IPS-18c (cell line): Measurements from ENCODE around the gene VCAN.

ENCODE experiments used
- H3K4me3 ChIP-seq: 2 replicates; pipeline ENCODE4 v1.7.0; 2013; ENCODE audit warnings: low read depth, mild to moderate bottlenecking, low read length, moderate library complexity; ENCODE audit not compliant: insufficient read depth
- H3K9me3 ChIP-seq: one replicate; pipeline ENCODE4 v1.6.1; 2013; ENCODE audit warnings: mild to moderate bottlenecking, low read length, moderate library complexity; ENCODE audit not compliant: control insufficient read depth, insufficient read depth

Gene VCAN

DNA sequence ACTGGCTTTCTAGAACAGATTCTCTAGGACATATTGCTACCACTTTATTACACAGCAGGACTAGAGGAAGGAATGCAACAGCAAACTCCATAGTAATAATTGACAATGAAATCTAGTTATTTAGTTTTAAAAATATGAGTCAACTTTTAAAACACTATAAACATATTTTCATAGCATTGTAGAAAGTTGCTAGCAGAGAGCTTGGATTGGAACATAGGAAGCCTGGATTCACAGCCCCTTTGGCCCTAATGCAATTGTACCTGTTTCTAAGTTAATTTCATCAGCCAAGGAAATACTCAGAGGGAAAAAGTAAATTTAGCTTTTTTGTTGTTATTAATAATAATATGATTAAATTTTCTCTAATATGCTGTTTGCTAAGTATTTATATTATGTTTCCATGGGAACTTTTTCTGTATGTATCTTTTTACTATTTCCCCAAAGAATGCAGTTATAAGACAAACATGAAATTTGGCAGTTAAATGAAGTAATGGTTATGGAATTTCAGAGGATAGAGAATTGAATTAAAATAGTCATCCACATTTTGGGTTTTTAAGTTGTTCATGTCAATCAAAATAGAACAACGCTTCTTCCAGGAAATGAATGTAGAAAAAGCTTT lies 45.6 kb downstream of the VCAN start:
- no peaks in the 10 kb centered on the region for H3K9me3 ChIP-seq
- no peak overlapping the region for H3K4me3 ChIP-seq

DNA sequence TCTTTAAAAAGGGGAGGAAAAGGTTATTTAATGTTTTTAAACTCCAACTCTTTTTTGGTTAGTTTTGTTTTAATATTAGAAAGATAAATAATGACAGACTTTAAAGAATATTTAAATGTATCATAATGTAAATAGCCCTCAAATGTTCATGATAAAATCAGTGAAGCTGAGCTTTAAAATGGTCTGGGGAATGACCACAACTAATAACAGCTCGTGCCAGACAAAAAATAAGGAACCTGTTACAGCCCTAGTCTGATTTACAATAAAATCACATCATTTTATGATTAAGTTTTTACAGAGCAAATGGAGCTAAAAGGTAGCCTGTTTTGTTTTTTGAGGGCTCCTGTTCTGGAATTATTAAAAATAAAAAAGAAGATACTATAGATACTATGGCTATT lies 46.1 kb downstream of the VCAN start:
- H3K4me3 ChIP-seq, result no peak overlapping the region
- no peaks in the 10 kb centered on the region for H3K9me3 ChIP-seq

DNA sequence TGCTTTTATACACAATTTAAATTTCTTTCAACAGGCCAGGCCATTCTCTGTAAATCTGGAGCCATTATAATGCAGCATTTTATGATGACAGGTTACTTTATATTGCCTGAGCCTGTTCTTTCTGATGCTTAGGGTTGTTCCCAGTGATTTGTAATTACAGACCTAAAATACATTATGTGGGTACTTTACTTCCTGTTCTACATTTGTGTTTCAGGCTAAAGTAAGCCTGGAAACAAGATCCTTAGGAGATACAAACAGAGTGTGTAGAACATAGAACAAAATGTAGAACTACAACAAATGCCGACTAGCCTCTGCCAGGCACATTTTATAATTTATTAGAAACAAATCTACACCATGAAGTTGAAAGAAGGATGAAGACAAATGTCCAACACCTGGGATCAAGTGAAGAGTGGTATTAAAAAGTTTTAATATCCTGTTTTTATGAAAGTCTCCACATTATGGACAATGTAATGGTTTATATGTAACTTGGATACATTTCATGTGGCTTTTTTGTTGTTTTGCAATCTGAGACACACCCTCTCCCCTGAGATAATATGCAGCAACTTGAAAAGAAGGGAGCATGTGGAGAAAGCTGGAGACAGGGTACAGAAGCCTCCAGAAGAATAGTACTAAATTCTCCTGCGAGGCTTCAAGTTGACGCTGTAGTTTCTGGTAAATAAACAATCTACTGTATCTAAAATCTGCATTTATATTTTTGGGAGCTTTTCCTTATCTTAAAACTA lies 46.9 kb downstream of the VCAN start:
- H3K4me3 ChIP-seq, result no peak overlapping the region
- H3K9me3 ChIP-seq, result no peaks in the 10 kb centered on the region

DNA sequence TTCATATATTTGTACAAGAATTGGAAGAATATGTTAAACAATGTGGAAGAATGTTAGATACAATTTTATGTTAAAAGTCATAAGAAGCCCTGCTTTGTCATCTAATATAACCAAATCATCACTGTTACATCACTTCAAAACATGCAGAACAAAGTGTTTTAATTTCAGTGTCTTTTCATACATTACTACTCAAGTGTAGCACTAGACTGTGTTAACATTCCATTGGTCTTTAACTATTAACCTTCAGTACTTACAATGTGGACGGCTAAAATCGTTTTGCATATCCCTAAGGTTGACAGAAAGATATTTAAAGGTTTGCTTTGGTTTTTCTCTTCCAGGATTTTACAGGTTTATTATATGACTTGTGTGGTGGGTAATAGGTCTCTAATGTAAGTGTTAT lies 50.9 kb downstream of the VCAN start:
- Histone ChIP-seq H3K4me3 (no peak overlapping the region), H3K9me3 (no peaks in the 10 kb centered on the region)

DNA sequence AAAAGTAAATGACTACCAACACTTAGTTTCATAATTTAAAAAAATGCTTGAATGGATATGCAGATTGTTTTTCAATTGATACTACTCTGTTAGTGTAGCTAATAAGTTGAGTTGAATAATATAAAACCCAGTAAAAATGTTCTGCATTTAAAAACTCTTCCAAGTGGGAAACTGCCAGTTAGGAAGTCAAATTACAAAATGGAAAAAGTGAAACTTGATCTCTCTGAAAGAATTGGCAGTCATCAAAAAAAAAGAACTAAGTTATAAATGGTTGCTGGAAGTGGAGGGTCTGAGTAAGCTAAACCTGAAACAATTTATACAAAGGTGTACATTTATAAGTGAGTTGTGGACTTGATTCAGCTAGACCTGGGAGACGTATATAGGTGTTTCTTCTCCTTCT lies 52.4 kb downstream of the VCAN start:
- no peaks in the 10 kb centered on the region for H3K9me3 ChIP-seq
- H3K4me3 ChIP-seq, result no peak overlapping the region

DNA sequence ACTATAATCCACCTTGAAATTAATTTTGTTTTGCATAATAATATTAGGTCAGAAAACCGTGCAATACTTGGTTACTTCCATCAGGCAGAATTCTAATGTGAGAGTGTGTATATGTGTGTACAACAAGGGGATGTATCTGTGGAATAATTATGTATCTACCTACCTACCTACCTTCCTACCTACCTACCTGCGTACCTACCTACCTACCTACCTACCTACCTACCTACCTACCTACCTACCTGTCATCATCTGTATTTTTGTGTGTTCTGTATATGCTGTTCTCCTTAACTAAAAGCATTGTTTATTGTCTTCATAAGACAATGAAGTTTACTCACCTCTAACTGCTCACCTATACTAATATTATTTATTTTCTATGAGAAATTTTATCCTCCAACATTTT lies 52.8 kb downstream of the VCAN start:
- no peak overlapping the region for H3K4me3 ChIP-seq
- no peaks in the 10 kb centered on the region for H3K9me3 ChIP-seq

DNA sequence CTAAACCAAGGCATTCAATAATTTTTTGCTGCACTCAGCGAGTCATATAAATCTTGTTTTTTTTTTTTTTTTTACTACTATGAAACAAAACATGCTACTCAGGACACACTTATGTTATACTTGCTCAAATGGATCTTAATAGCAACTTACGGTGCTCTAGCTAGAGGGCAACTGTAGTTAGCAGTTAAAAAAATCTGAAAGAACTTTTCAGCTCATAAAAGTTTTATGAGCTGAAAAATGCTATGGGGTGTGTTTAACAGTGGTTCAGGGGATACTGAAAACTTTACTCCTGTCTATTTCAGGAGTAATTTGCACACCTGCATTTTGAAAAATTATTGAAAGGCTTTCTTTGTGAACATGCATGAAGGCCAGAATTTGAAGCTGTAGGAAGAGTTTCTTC lies 53.4 kb downstream of the VCAN start:
- no peaks in the 10 kb centered on the region for H3K9me3 ChIP-seq

DNA sequence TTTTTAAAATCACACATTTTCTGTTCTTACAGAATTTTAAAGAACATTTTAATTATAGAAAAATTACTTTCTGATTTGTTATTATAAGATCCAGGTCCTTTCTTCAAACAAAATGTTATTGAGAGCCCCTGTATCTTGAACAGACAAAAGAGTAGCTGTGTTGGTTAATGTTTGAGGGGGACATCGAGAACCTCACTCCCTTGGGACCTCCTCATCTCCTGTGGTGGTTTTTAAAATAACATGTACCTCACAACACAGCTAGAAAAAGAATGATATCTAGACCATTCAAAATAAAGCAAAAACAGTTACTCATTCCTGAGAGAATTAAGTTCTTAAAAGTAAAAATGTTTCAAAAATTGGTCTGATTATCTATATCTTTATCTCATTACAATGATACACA lies 54.7 kb downstream of the VCAN start:
- Histone ChIP-seq H3K9me3 (no peaks in the 10 kb centered on the region), H3K4me3 (no peak overlapping the region)

More for the DNA sequence above, 53.4 kb downstream of the VCAN start:
- H3K4me3 ChIP-seq, result no peak overlapping the region

DNA sequence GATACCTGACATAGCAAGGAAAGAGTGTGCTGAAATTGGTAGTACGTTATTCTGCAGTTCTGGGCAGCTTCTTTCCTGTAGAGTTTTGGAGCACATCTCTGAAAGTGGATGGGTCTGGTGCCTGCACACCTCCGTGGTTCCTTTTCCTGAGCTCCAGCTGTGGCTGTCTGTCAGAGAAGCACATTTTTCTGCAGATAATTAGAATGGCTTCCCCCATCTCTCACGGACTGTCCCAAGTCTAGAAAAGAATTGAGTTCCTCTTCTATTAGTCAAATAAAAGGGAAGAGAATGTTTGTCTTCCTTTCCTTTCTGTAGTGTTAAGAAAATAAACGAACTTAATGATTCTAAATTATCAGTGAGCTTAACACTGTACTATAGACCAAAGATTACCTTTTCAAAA lies 55.7 kb downstream of the VCAN start:
- H3K9me3 ChIP-seq, result no peaks in the 10 kb centered on the region
- H3K4me3 ChIP-seq, result no peak overlapping the region

DNA sequence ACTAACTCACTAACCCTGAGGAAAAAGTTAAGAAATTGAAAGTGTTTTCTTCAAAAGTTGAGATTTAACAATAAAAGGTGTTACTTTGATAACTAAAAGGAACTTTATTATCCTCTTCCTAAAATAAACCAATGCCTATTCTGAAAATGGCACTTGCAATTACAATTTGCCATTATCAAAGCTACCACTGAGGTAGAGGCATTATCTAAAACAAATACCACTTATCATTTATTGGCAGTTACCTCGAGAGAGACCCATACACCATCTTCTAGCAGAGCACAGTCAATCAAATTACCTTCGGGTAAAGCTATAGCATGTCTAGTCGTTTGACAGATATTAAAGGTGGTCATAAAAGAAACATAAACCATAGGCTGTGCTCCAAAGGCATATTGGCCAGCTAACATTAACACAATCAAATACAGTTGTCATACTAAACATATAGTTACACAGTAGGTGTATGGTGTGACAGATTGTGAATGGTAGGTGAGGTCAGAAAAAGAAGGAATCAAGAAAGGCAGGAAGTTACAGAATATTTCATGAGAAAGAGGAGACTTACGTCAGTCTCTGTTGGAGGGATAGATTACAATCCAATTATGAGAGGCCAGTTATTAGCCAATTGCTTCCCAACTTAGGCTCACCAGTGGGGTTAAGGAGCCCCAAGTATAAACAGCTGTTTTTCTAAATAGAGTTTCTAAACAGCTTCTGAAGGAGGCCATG lies 56.3 kb downstream of the VCAN start:
- Histone ChIP-seq H3K4me3 (no peak overlapping the region), H3K9me3 (no peaks in the 10 kb centered on the region)

DNA sequence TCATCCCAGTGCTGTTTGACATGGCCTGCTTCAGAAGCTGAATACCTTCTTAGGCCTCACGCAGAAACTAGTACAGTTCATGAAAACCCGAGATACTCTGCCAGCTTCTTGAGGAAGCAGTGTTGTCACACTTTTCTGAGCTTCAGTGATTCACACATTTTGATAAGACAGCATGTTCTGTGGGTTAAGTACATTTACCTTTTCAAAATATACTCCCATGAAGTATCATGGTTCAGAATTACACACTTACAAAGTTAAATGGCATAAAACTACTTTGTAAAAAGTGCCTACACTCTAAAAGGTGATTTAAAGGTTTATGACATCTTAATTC lies 56.9 kb downstream of the VCAN start:
- Histone ChIP-seq H3K9me3 (no peaks in the 10 kb centered on the region), H3K4me3 (no peak overlapping the region)

DNA sequence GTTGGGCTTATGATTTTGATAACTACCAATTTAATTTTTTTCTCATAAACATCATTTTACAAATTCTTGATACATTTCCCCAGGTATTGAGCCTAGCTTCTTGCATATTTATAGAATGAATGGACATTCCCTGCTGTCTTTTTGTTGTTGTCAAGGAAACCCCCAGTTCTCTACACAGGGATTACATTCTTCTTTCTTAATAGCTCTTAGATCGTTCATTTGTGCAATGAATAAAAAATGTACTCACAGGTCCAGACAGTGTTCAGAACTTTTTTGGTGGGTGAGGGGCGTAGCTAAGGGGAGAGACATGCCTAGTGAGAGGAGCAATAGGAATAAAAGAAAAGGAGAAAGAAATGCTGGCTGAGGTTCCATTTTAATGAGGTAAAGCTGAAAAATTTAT lies 58.6 kb downstream of the VCAN start:
- Histone ChIP-seq H3K9me3 (no peaks in the 10 kb centered on the region), H3K4me3 (no peak overlapping the region)

DNA sequence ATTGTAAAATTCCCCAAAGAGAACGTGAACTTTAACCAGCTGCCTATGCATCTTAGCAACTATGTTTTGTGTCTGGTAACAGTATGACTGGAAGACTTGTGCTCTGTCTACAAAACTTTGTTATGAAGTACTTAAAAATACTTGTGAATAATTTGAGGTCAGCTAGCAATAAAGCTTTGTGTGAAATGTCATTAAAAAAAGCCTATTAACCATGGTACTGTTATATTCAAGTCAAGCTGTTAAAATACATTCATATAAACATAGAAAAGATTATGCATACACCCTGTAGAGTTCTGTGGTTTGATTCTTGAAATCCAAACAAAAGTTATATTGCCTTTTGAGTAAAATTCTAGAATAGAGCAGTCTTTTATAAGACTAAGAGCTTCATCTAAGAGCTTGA lies 60.1 kb downstream of the VCAN start:
- Histone ChIP-seq H3K4me3 (no peak overlapping the region), H3K9me3 (no peaks in the 10 kb centered on the region)

DNA sequence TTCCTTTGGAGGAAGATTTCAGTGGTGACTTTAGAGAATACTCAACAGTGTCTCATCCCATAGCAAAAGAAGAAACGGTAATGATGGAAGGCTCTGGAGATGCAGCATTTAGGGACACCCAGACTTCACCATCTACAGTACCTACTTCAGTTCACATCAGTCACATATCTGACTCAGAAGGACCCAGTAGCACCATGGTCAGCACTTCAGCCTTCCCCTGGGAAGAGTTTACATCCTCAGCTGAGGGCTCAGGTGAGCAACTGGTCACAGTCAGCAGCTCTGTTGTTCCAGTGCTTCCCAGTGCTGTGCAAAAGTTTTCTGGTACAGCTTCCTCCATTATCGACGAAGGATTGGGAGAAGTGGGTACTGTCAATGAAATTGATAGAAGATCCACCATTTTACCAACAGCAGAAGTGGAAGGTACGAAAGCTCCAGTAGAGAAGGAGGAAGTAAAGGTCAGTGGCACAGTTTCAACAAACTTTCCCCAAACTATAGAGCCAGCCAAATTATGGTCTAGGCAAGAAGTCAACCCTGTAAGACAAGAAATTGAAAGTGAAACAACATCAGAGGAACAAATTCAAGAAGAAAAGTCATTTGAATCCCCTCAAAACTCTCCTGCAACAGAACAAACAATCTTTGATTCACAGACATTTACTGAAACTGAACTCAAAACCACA lies 67.4 kb downstream of the VCAN start:
- H3K9me3 ChIP-seq, result no peaks in the 10 kb centered on the region

DNA sequence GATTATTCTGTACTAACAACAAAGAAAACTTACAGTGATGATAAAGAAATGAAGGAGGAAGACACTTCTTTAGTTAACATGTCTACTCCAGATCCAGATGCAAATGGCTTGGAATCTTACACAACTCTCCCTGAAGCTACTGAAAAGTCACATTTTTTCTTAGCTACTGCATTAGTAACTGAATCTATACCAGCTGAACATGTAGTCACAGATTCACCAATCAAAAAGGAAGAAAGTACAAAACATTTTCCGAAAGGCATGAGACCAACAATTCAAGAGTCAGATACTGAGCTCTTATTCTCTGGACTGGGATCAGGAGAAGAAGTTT lies 67.9 kb downstream of the VCAN start:
- Histone ChIP-seq H3K9me3 (no peaks in the 10 kb centered on the region), H3K4me3 (no peak overlapping the region)

More for the DNA sequence above, 67.4 kb downstream of the VCAN start:
- H3K4me3 ChIP-seq, result no peak overlapping the region

DNA sequence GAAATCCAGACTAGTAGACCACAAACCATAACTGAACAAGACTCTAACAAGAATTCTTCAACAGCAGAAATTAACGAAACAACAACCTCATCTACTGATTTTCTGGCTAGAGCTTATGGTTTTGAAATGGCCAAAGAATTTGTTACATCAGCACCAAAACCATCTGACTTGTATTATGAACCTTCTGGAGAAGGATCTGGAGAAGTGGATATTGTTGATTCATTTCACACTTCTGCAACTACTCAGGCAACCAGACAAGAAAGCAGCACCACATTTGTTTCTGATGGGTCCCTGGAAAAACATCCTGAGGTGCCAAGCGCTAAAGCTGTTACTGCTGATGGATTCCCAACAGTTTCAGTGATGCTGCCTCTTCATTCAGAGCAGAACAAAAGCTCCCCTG lies 68.6 kb downstream of the VCAN start:
- no peak overlapping the region for H3K4me3 ChIP-seq
- H3K9me3 ChIP-seq, result no peaks in the 10 kb centered on the region

DNA sequence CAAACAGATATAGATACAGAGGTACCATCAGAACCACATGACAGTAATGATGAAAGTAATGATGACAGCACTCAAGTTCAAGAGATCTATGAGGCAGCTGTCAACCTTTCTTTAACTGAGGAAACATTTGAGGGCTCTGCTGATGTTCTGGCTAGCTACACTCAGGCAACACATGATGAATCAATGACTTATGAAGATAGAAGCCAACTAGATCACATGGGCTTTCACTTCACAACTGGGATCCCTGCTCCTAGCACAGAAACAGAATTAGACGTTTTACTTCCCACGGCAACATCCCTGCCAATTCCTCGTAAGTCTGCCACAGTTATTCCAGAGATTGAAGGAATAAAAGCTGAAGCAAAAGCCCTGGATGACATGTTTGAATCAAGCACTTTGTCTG lies 69.2 kb downstream of the VCAN start:
- H3K4me3 ChIP-seq, result no peak overlapping the region

DNA sequence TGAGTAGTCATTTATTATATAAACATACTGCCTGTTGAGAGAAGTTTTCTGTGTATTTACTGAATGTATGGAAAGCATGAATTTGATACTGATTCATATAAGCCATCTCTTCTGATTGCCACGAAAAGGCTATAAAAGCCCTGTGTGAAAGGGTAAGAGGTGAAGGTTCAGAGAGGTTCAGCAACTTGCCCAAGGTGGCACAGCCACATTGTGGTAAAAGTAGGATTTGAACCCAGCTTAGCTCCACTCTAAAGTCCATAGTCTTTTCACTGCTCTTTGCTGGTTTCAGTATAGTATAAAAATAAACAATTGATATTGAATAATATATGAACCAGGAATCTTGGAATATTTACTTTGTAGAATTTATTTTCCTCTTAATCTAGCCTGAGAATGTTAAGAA lies 71.3 kb downstream of the VCAN start:
- Histone ChIP-seq H3K9me3 (no peaks in the 10 kb centered on the region), H3K4me3 (no peak overlapping the region)

More for the DNA sequence above, 69.2 kb downstream of the VCAN start:
- no peaks in the 10 kb centered on the region for H3K9me3 ChIP-seq
